H1 (cell line): ENCODE data around the gene XAF1. TPM values are rescaled to one million over a fixed set of nuclear protein-coding genes. Genes with fewer than 3 reads are reported as not detected.

Experiments used
- CHD2 ChIP-seq: IDR thresholded peaks from 2 replicates; pipeline ENCODE4 v1.6.1; 2012; ENCODE audit warnings: low read length, improper control_type of control experiment
- JUND ChIP-seq: IDR thresholded peaks from 2 replicates; pipeline ENCODE4 v1.6.1; 2011; ENCODE audit warnings: mild to moderate bottlenecking, improper control_type of control experiment, low read length
- polyA plus RNA-seq, 7 experiments: library from polyadenylated mRNA; depleted of rRNA in 3 of 7; stranded (reverse) in 5 of 7; unstranded in 2 of 7; fragments of >200 nt in 5 of 7; fragments of 200-250 nt in 2 of 7; gene quantifications; 1 replicate in 5 of 7; 2 replicates in 1 of 7; 4 replicates in 1 of 7; pipeline versions ENCODE4 v1.2.1 to v1.2.3, GENCODE V29; 2011 to 2013; ENCODE audit warnings: missing spikeins in 2 of 7, mixed read lengths in 2 of 7
- total RNA-seq: library from RNA; stranded (reverse); fragmentation: NEBNext Ultra II Directional; extraction: Animal tissue kit (Norgen Biotek cat#: 25700); gene quantifications from 2 replicates; pipeline ENCODE4 v1.2.1, GENCODE V29; 2021
- TF ChIP-seq, protein P1 (sequence below): fragments of 300-600 bp; sonication (generic); IDR thresholded peaks from 2 replicates; pipeline ENCODE4 v1.7.1; 2012; ENCODE audit warnings: low read length, moderate library complexity, mild to moderate bottlenecking, inconsistent platforms; ENCODE audit not compliant: insufficient replicate concordance

Gene XAF1
- total and polyA plus RNA-seq, 2 of the 8 experiments (the other 6 are each of a cell fraction or from before 2014, with no cell fraction given), result not detected

DNA sequence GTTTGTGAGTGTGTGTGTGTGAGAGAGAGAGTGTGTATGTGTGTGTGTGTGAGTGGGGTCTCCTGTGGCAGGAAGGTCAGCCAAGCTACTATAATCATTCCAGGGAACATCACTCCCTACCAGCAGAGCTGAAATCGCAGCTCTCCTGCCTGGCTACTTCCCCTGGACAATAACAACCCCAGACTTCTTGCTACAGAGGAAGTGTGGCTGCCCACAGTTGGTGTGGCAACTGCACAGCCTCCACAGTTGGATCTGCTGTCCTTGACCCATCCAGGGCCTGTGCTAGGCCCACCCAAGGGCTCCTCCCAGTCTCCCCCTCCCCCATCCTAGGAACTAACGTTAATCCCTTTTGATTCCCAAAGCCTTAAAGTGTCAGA is 44.2 kb upstream of the XAF1 start (continued):
- TF ChIP-seq, protein P1, sequence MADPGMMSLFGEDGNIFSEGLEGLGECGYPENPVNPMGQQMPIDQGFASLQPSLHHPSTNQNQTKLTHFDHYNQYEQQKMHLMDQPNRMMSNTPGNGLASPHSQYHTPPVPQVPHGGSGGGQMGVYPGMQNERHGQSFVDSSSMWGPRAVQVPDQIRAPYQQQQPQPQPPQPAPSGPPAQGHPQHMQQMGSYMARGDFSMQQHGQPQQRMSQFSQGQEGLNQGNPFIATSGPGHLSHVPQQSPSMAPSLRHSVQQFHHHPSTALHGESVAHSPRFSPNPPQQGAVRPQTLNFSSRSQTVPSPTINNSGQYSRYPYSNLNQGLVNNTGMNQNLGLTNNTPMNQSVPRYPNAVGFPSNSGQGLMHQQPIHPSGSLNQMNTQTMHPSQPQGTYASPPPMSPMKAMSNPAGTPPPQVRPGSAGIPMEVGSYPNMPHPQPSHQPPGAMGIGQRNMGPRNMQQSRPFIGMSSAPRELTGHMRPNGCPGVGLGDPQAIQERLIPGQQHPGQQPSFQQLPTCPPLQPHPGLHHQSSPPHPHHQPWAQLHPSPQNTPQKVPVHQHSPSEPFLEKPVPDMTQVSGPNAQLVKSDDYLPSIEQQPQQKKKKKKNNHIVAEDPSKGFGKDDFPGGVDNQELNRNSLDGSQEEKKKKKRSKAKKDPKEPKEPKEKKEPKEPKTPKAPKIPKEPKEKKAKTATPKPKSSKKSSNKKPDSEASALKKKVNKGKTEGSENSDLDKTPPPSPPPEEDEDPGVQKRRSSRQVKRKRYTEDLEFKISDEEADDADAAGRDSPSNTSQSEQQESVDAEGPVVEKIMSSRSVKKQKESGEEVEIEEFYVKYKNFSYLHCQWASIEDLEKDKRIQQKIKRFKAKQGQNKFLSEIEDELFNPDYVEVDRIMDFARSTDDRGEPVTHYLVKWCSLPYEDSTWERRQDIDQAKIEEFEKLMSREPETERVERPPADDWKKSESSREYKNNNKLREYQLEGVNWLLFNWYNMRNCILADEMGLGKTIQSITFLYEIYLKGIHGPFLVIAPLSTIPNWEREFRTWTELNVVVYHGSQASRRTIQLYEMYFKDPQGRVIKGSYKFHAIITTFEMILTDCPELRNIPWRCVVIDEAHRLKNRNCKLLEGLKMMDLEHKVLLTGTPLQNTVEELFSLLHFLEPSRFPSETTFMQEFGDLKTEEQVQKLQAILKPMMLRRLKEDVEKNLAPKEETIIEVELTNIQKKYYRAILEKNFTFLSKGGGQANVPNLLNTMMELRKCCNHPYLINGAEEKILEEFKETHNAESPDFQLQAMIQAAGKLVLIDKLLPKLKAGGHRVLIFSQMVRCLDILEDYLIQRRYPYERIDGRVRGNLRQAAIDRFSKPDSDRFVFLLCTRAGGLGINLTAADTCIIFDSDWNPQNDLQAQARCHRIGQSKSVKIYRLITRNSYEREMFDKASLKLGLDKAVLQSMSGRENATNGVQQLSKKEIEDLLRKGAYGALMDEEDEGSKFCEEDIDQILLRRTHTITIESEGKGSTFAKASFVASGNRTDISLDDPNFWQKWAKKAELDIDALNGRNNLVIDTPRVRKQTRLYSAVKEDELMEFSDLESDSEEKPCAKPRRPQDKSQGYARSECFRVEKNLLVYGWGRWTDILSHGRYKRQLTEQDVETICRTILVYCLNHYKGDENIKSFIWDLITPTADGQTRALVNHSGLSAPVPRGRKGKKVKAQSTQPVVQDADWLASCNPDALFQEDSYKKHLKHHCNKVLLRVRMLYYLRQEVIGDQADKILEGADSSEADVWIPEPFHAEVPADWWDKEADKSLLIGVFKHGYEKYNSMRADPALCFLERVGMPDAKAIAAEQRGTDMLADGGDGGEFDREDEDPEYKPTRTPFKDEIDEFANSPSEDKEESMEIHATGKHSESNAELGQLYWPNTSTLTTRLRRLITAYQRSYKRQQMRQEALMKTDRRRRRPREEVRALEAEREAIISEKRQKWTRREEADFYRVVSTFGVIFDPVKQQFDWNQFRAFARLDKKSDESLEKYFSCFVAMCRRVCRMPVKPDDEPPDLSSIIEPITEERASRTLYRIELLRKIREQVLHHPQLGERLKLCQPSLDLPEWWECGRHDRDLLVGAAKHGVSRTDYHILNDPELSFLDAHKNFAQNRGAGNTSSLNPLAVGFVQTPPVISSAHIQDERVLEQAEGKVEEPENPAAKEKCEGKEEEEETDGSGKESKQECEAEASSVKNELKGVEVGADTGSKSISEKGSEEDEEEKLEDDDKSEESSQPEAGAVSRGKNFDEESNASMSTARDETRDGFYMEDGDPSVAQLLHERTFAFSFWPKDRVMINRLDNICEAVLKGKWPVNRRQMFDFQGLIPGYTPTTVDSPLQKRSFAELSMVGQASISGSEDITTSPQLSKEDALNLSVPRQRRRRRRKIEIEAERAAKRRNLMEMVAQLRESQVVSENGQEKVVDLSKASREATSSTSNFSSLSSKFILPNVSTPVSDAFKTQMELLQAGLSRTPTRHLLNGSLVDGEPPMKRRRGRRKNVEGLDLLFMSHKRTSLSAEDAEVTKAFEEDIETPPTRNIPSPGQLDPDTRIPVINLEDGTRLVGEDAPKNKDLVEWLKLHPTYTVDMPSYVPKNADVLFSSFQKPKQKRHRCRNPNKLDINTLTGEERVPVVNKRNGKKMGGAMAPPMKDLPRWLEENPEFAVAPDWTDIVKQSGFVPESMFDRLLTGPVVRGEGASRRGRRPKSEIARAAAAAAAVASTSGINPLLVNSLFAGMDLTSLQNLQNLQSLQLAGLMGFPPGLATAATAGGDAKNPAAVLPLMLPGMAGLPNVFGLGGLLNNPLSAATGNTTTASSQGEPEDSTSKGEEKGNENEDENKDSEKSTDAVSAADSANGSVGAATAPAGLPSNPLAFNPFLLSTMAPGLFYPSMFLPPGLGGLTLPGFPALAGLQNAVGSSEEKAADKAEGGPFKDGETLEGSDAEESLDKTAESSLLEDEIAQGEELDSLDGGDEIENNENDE, result no peak
- no peak for TF ChIP-seq CHD2
- TF ChIP-seq JUND, result no peak
